ENCODE data around the gene COX6A2. TPM values are rescaled to one million over a fixed set of nuclear protein-coding genes. Genes with fewer than 3 reads are reported as not detected.

Gene COX6A2
- total RNA-seq, 1 experiment from 2014 or later, result not detected

DNA sequence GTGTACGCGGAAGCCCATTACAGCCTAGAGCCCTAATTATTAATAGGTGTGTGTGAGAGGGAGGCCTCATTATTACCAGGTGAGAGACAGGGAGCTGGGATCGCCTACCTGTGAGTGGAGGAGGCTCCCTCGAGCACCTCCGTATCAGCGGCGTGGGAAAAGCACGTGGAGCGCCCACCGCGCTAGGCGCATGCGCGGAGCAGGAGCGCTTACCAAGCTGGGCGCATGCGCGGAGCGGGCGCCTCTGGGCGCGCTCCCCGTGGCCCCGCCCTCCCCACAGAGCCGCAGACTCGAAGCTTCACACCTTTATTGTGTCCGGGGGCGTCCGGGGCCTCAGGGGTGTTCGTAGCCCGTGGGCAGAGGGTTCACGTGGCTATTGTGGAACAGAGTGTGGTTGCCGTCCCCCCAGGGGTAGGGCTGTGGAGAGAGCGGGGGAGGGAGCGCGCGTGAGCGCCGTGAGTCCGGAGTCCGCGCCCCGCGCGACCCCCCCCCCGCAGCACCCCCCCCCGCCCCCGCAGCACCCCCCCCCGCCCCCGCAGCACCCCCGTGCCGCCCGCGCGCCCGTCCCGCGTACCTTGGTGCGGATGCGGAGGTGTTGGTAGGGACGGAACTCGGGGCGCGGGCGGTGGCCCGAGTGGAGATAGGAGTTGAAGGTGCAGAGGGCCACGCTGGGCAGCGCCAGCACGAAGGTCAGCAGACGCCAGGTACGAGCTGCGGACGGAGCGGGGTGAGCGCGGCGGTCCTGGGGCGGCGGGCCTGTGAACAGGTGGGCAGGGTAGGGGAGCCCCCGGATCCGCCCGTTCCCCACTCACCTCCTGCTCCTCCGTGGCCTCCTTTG, 500 bp downstream of the COX6A2 start:
- no peak overlapping the region for H3K9ac ChIP-seq (ENCODE audit: extremely low read depth, insufficient read length, low read length)
- no CpG with 5 or more reads among the region's 83 CpGs for WGBS (ENCODE audit: extremely low coverage, insufficient read length, low lambda C conversion rate)

More for the DNA sequence above, 500 bp downstream of the COX6A2 start:
- H3K79me2 ChIP-seq (ENCODE audit: insufficient read depth, low read length), result no peaks in the 10 kb centered on the region
- Mint-ChIP-seq H3K27ac (no peak overlapping the region), H3K9me3 (no peaks in the 10 kb centered on the region; a peak in 2 of 5 replicates), H3K4me3 (no peak overlapping the region), H3K27me3 (ENCODE audit: low read depth) (peaks cover 15% of the 10 kb centered on the region), H3K4me1 (peaks cover 5 to 9% of the 10 kb centered on the region in 2 experiments; a peak in 3 of 4 replicates), H3K36me3 (ENCODE audit: insufficient read depth in 1 of 3, low read depth in 3 of 3) (no peaks in the 10 kb centered on the region)
- no peaks in the 10 kb centered on the region for H3K4me1 ChIP-seq (ENCODE audit: insufficient read depth, low read length)
- H2BK5ac ChIP-seq (ENCODE audit: insufficient read length, low read length), result no peak overlapping the region
- H2BK15ac ChIP-seq (ENCODE audit: low read depth, low read length), result no peak overlapping the region
- no peak overlapping the region for H2AK5ac ChIP-seq (ENCODE audit: insufficient read length, low read length)
- H3K18ac ChIP-seq (ENCODE audit: insufficient read length, low read depth, low read length), result no peak overlapping the region
- H4K20me1 ChIP-seq (ENCODE audit: control insufficient read depth, insufficient read depth, insufficient read length), result no peaks in the 10 kb centered on the region
- H3T11ph ChIP-seq (ENCODE audit: low read length), result no peak overlapping the region
- no peak overlapping the region for H4K8ac ChIP-seq (replicated peaks; ENCODE audit: insufficient read length, low read depth, low read length)
- peaks cover 8% of the 10 kb centered on the region; the same call in 1 of the 2 replicates for H3K27me3 ChIP-seq (ENCODE audit: insufficient read depth, low read length)
- H3K27ac ChIP-seq (ENCODE audit: insufficient read length, low read depth, low read length), result no peak overlapping the region
- DNase-seq, result peak; percentile 45
- no peak overlapping the region for H3K4me2 ChIP-seq (ENCODE audit: insufficient read depth, insufficient read length, low read length)
- H2BK12ac ChIP-seq (ENCODE audit: insufficient read length, low read depth, low read length), result no peak overlapping the region
- H3K14ac ChIP-seq (ENCODE audit: insufficient read depth, low read length), result no peak overlapping the region
- no peak overlapping the region for H3K4ac ChIP-seq (ENCODE audit: low read depth, low read length)
- H2BK20ac ChIP-seq (ENCODE audit: low read depth, low read length, poor library complexity, severe bottlenecking), result no peak overlapping the region
- no peaks in the 10 kb centered on the region for H3K23me2 ChIP-seq (ENCODE audit: insufficient read length, low read depth, low read length, poor library complexity, severe bottlenecking)
- H3K56ac ChIP-seq (ENCODE audit: insufficient read length, low read depth, low read length), result no peak overlapping the region
- no peak overlapping the region for H4K91ac ChIP-seq (ENCODE audit: insufficient read length, low read depth, low read length)
- no peak overlapping the region for H3K23ac ChIP-seq (ENCODE audit: insufficient read length, low read depth, low read length)
- no peak overlapping the region for H2BK120ac ChIP-seq (ENCODE audit: low read depth, low read length, poor library complexity, severe bottlenecking)
- H2AFZ ChIP-seq (ENCODE audit: low read length), result no peak overlapping the region
- no peaks in the 10 kb centered on the region for H3K79me1 ChIP-seq (ENCODE audit: insufficient read depth, low read depth, low read length, poor library complexity, severe bottlenecking)
- TF ChIP-seq, protein P1, sequence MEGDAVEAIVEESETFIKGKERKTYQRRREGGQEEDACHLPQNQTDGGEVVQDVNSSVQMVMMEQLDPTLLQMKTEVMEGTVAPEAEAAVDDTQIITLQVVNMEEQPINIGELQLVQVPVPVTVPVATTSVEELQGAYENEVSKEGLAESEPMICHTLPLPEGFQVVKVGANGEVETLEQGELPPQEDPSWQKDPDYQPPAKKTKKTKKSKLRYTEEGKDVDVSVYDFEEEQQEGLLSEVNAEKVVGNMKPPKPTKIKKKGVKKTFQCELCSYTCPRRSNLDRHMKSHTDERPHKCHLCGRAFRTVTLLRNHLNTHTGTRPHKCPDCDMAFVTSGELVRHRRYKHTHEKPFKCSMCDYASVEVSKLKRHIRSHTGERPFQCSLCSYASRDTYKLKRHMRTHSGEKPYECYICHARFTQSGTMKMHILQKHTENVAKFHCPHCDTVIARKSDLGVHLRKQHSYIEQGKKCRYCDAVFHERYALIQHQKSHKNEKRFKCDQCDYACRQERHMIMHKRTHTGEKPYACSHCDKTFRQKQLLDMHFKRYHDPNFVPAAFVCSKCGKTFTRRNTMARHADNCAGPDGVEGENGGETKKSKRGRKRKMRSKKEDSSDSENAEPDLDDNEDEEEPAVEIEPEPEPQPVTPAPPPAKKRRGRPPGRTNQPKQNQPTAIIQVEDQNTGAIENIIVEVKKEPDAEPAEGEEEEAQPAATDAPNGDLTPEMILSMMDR (conservative IDR thresholded peaks at IDR 0.05), result no peak
- no peak overlapping the region for H4K5ac ChIP-seq (ENCODE audit: insufficient read length, low read depth, low read length)
- no peaks in the 10 kb centered on the region for H3K9me3 ChIP-seq (ENCODE audit: control insufficient read depth, low read depth, low read length)

Data from H9 (cell line).